ENCODE data around the gene TRIM7. TPM values are rescaled to one million over a fixed set of nuclear protein-coding genes. Genes with fewer than 3 reads are reported as not detected.
A peak's percentile ranks its signal among the peaks of the same experiment; 100 is the strongest.
"Not testable (repeated sequence)": the region's sequence is repeated elsewhere in the genome, so short reads cannot be mapped to it uniquely, and the experiment has no call there.

TRIM7 gene
- total RNA-seq, 1 donor from 2014 or later, result 2.7 TPM

GRCh38 chr5:181161534-181162175 is 43.3 kb downstream of the TRIM7 start:
- Mint-ChIP-seq H3K27ac (peak overlapping the region; percentile 96), H3K9me3 (peaks cover 3% of the 10 kb centered on the region), H3K4me3 (peak overlapping the region; percentile 82), H3K36me3 (ENCODE audit: low read depth) (no peaks in the 10 kb centered on the region), H3K4me1 (peaks cover 35% of the 10 kb centered on the region), H3K27me3 (peaks cover 21% of the 10 kb centered on the region)
- peak; percentile 63 for DNase-seq
- intact Hi-C loops (cut with micrococcal nuclease), result loop anchor here (2.0 to 10.0 kb wide), 5 partner anchors 29 to 359 kb away; partner anchors contain the start of genes MGAT1, TRIM41 and TRIM52

DNA sequence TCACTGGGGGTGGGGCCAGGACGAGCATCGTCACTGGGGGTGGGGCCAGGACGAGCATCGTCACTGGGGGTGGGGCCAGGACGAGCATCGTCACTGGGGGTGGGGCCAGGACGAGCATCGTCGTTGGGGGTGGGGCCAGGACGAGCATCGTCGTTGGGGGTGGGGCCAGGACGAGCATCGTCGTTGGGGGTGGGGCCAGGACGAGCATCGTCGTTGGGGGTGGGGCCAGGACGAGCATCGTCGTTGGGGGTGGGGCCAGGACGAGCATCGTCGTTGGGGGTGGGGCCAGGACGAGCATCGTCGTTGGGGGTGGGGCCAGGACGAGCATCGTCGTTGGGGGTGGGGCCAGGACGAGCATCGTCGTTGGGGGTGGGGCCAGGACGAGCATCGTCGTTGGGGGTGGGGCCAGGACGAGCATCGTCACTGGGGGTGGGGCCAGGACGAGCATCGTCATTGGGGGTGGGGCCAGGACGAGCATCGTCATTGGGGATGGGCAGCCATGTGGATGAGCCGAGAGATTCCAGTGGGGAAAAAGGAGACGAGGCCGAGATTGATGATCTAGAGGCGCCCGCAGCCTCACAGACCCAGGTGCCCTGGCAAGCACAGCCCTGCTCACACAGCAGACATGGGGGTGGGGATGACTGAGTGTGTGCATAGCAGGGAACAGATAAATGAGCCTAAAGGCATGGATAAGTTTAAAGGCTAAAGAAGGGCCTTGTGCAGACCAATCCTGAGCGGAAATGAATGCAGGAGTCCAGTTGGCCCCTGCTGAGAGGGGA is 44.1 kb downstream of the TRIM7 start:
- Mint-ChIP-seq H3K4me1 (peaks cover 33% of the 10 kb centered on the region), H3K27me3 (peaks cover 19% of the 10 kb centered on the region), H3K4me3 (peak overlapping the region; percentile 82), H3K27ac (peak overlapping the region; percentile 96)
- not testable (repeated sequence) for H3K36me3 Mint-ChIP-seq (ENCODE audit: low read depth); H3K9me3 Mint-ChIP-seq
- DNase-seq, result peak; percentile 86
- intact Hi-C loops (cut with micrococcal nuclease), result loop anchor here (2.0 to 10.0 kb wide), 5 partner anchors 30 to 358 kb away; partner anchors contain the start of genes MGAT1, TRIM41 and TRIM52

GRCh38 chr5:181160152-181160754 is 44.7 kb downstream of the TRIM7 start:
- intact Hi-C loops (cut with micrococcal nuclease), result loop anchor here (2.0 to 10.0 kb wide), 5 partner anchors 31 to 357 kb away; partner anchors contain the start of genes MGAT1, TRIM41 and TRIM52
- Mint-ChIP-seq H3K4me3 (peak overlapping the region; percentile 78), H3K27ac (peak overlapping the region; percentile 90), H3K36me3 (ENCODE audit: low read depth) (no peaks in the 10 kb centered on the region), H3K9me3 (peaks cover 3% of the 10 kb centered on the region), H3K4me1 (peaks cover 30% of the 10 kb centered on the region), H3K27me3 (peaks cover 14% of the 10 kb centered on the region)
- DNase-seq, result peak; percentile 91

- intact Hi-C loops (cut with micrococcal nuclease), result loop anchor here (1.0 to 10.0 kb wide), 7 partner anchors 25 to 357 kb away; partner anchors contain the start of genes MGAT1, TRIM41 and TRIM52
- Mint-ChIP-seq H3K9me3 (peaks cover 3% of the 10 kb centered on the region), H3K4me1 (peaks cover 30% of the 10 kb centered on the region), H3K27ac (peak overlapping the region; percentile 90), H3K4me3 (peak overlapping the region; percentile 60), H3K27me3 (peaks cover 14% of the 10 kb centered on the region), H3K36me3 (ENCODE audit: low read depth) (no peaks in the 10 kb centered on the region)
- peak; percentile 97 for DNase-seq
These were observed 45.5 kb downstream of the TRIM7 start for GRCh38 chr5:181159286-181160151.

GRCh38 chr5:181158869-181159268 is 46.1 kb downstream of the TRIM7 start:
- Mint-ChIP-seq H3K27ac (no peak overlapping the region), H3K4me3 (no peak overlapping the region), H3K27me3 (peaks cover 14% of the 10 kb centered on the region), H3K36me3 (ENCODE audit: low read depth) (no peaks in the 10 kb centered on the region), H3K4me1 (peaks cover 32% of the 10 kb centered on the region), H3K9me3 (peaks cover 5% of the 10 kb centered on the region)
- DNase-seq, result no peak
- intact Hi-C loops (cut with micrococcal nuclease), result loop anchor here (1.0 to 2.0 kb wide), 2 partner anchors 25 to 290 kb away; no protein-coding TSS in a partner anchor

DNA sequence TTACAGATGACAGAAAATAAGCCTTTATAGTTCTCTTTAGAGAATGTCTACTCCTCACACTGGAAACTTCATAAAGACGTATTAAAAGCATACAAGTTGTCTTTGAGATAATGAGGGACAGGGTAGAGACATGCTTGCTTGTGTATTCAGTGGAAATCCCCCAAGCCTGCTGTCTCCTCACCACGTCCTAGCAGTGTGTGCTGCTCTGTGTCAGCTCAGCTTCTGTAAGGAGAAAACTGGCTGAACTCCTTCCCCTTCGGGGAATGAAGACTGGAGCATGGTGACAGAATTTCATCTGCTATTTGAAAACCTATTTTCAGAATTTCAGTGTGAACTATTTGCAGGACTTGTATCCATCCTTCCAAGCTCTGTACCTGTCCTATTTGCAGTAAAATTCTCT is 48.2 kb downstream of the TRIM7 start:
- no peak overlapping the region for H3K4me3 Mint-ChIP-seq
- intact Hi-C loops (cut with micrococcal nuclease), result no loop called here
- no peak overlapping the region for H3K27ac Mint-ChIP-seq
- H3K27me3 Mint-ChIP-seq, result peaks cover 12% of the 10 kb centered on the region
- peaks cover 4% of the 10 kb centered on the region for H3K9me3 Mint-ChIP-seq
- H3K36me3 Mint-ChIP-seq (ENCODE audit: low read depth), result no peaks in the 10 kb centered on the region
- no peak for DNase-seq
- peaks cover 24% of the 10 kb centered on the region for H3K4me1 Mint-ChIP-seq

DNA sequence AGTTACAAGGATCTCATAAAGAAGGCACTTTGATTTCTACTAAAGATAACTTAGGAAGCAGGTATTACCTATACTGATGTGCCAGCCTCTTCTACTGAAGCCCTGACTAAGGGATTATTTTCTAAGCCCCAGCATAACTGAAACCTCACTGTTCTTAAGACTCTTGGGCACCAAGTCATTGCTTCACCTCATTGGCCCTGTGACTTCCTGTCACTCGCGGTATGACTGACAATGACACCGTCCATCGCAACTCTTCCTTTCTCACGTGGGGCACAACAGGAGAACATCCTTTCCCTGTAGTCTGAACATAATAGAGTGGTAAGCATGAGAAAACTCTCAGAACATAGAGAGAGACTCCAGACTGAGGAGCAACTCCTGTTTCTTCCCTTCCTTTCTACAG is 51.2 kb downstream of the TRIM7 start:
- Mint-ChIP-seq H3K4me1 (peaks cover 7% of the 10 kb centered on the region), H3K36me3 (ENCODE audit: low read depth) (no peaks in the 10 kb centered on the region), H3K4me3 (no peak overlapping the region), H3K27me3 (peaks cover 17% of the 10 kb centered on the region), H3K27ac (peak overlapping the region; percentile 52), H3K9me3 (peaks cover 4% of the 10 kb centered on the region)
- intact Hi-C loops (cut with micrococcal nuclease), result no loop called here
- DNase-seq, result peak; percentile 66

DNA sequence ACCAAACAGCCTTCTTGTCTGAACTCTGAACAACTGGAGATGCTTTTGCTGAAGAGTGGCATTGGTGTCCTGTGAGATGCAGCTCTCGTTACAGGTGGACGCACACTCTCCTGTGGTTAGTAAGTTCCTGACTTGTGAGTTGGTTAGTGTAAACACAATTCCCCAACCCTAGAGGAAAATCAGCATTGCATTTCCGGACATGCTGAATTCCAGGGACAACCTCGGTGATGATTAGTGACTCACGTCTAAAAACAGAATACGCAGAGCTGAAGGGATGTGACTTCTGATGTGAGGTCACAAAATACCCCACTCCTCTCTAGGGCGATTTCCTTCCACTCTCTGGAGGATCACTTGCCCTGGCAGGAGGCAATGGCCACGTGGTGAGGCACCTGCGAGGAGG is 52.6 kb downstream of the TRIM7 start:
- peaks cover 7% of the 10 kb centered on the region for H3K4me1 Mint-ChIP-seq
- intact Hi-C loops (cut with micrococcal nuclease), result no loop called here
- peaks cover 4% of the 10 kb centered on the region for H3K9me3 Mint-ChIP-seq
- no peaks in the 10 kb centered on the region for H3K36me3 Mint-ChIP-seq (ENCODE audit: low read depth)
- DNase-seq, result no peak
- H3K27ac Mint-ChIP-seq, result no peak overlapping the region
- H3K27me3 Mint-ChIP-seq, result peaks cover 12% of the 10 kb centered on the region
- H3K4me3 Mint-ChIP-seq, result no peak overlapping the region

DNA sequence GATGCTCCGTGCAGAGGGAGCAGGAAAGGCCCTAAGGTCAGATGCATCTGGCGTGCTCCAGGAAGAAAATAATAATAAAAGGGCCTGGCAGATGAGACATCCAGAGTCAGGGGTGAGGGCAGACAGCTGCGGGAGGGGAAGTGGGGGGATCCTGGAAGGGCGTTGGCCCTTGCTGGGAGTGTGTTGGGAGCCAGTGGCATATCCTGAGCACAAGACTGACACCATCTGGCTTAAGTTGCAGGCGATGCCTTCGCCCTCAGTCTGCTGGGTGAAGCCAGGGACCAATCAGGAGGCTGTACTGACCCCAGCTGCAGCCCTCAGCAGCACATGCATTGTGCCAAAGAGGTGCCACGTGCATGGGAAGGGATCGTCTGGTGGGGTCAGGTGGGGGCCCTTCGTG is 53.9 kb downstream of the TRIM7 start:
- intact Hi-C loops (cut with micrococcal nuclease), result no loop called here
- Mint-ChIP-seq H3K27me3 (peaks cover 13% of the 10 kb centered on the region), H3K9me3 (peaks cover 4% of the 10 kb centered on the region), H3K4me1 (peaks cover 7% of the 10 kb centered on the region), H3K4me3 (no peak overlapping the region), H3K27ac (no peak overlapping the region), H3K36me3 (ENCODE audit: low read depth) (no peaks in the 10 kb centered on the region)
- no peak for DNase-seq

- DNase-seq, result no peak
- intact Hi-C loops (cut with micrococcal nuclease), result no loop called here
- Mint-ChIP-seq H3K27me3 (peaks cover 11% of the 10 kb centered on the region), H3K27ac (no peak overlapping the region), H3K4me1 (peaks cover 4% of the 10 kb centered on the region), H3K9me3 (peaks cover 4% of the 10 kb centered on the region), H3K36me3 (ENCODE audit: low read depth) (no peaks in the 10 kb centered on the region), H3K4me3 (no peak overlapping the region)
These were observed 54.9 kb downstream of the TRIM7 start for GRCh38 chr5:181149806-181150733.

GRCh38 chr5:181149355-181149754 is 55.6 kb downstream of the TRIM7 start:
- Mint-ChIP-seq H3K4me1 (peaks cover 4% of the 10 kb centered on the region), H3K27me3 (peaks cover 11% of the 10 kb centered on the region), H3K9me3 (peaks cover 4% of the 10 kb centered on the region), H3K27ac (no peak overlapping the region), H3K36me3 (ENCODE audit: low read depth) (no peaks in the 10 kb centered on the region), H3K4me3 (no peak overlapping the region)
- DNase-seq, result no peak
- intact Hi-C loops (cut with micrococcal nuclease), result no loop called here

DNA sequence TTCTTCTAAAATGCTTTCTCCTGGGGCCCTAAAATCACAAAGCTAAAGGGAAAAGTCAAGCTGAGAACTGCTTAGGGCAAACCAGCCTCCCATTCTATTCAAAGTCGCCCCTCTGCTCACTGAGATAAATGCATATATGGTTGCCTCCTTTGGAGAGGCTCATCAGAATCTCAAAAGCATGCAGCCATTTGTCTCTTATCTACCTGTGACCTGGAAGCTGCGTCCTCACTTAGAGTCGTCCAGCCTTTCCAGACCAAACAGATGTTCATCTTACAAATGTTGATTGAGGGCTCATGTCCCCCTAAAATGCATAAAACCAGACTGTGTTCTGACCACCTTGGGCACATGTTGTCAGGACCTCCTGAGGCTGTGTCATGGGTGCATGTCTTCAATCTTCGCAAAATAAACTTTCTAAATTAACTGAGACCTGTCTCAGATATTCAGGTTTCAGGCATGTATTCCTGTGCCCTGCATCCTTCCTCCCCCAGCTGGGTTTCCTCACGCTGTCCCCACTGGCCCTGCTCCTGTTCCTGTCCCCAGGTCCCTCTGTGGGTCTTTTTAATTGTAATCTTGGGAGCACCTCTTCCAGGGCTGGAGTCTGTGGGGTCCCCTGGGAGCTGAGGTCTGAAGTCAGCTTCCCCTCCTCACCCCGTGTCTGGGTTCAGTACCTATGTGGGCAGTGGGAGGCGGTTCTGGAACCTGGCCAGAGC is 57.9 kb downstream of the TRIM7 start, which contains the start of gene OR2V2:
Gene OR2V2, plus strand, starts transcription at position 660 of the 710 bp plus-strand sequence. CDS start 7,357 bp downstream, outside the sequence.
- H3K4me1 Mint-ChIP-seq; intact Hi-C loops (cut with micrococcal nuclease); H3K36me3 Mint-ChIP-seq (ENCODE audit: low read depth); H3K9me3 Mint-ChIP-seq; DNase-seq; H3K27ac Mint-ChIP-seq; H3K4me3 Mint-ChIP-seq: not testable (repeated sequence)
- H3K27me3 Mint-ChIP-seq, result peaks cover 10% of the 10 kb centered on the region

Measured in activated CD4-positive, alpha-beta T cell treated with anti-CD3 and anti-CD28 coated beads, Interleukin-2, amount 10 ng/mL, durations not matched to agents 24 days and 14 days (primary cell).